Vagina (tissue), 2 donors: ENCODE results near the gene SLC22A23. TPM values are rescaled to one million over a fixed set of nuclear protein-coding genes. Genes with fewer than 3 reads are reported as not detected.

Experiments
- DNase-seq, 2 donors: peaks; one replicate each; pipeline ENCODE4 v3.0.0-alpha.2; 2017; ENCODE audit errors: extremely low spot score in 2 of 2
- H3K27ac ChIP-seq: fragments of 200-600 bp; sonication (generic); one replicate; pipeline ENCODE4 v1.5.1; 2019
- H3K27me3 ChIP-seq: fragments of 200-600 bp; sonication (generic); one replicate; pipeline ENCODE4 v1.5.1; 2019
- H3K36me3 ChIP-seq, 2 donors: fragments of 200-600 bp; sonication (generic); one replicate each; pipeline ENCODE4 v1.5.1; 2017 to 2019
- H3K4me1 ChIP-seq: fragments of 200-600 bp; sonication (generic); one replicate; pipeline ENCODE4 v1.5.1; 2019
- H3K4me3 ChIP-seq, 2 donors: fragments of 200-600 bp; sonication (generic); 1 replicate in 1 of 2; 2 replicates in 1 of 2; pipeline ENCODE4 v1.5.1; 2016 to 2019
- H3K9me3 ChIP-seq: fragments of 200-600 bp; sonication (generic); one replicate; pipeline ENCODE4 v1.5.1; 2019
- CTCF ChIP-seq, 3 experiments: fragments of 450-650 bp in 2 of 3; fragments of 200-600 bp in 1 of 3; sonication (generic) in 1 of 3; IDR thresholded peaks; one replicate each; pipeline ENCODE4 v1.5.1; 2017 to 2019; ENCODE audit warnings: antibody characterized with exemption in 3 of 3, mild to moderate bottlenecking in 2 of 3, moderate library complexity in 2 of 3
- POLR2A ChIP-seq, 2 donors: fragments of 450-650 bp; IDR thresholded peaks; one replicate each; pipeline ENCODE4 v1.6.1; 2017; ENCODE audit warnings: antibody characterized with exemption in 2 of 2, mild to moderate bottlenecking in 2 of 2, moderate library complexity in 2 of 2
- POLR2AphosphoS5 ChIP-seq, 2 donors: sonication (generic); formaldehyde crosslinking; IDR thresholded peaks; one replicate each; pipeline ENCODE4 v1.9.0; 2017; ENCODE audit warnings: antibody characterized with exemption in 2 of 2, mild to moderate bottlenecking in 2 of 2, low read depth in 1 of 2; ENCODE audit not compliant: insufficient read depth in 1 of 2
- intact Hi-C: fragments of 100-400 bp; cut with DNase I; formaldehyde crosslinking; loops from one replicate; pipeline ENCODE4 v1.15.1; 2023
- total RNA-seq: library from RNA; depleted of rRNA; stranded (reverse); fragments of >200 nt; gene quantifications from one replicate; pipeline ENCODE4 v1.2.3, GENCODE V29; 2016

SLC22A23 gene
- total RNA-seq, 1 donor from 2014 or later: 40.5 TPM

GRCh38 chr6:3392930-3393835 is 63.7 kb downstream of the SLC22A23 start:
- DNase-seq: no peak
- Histone ChIP-seq H3K4me3 (no peak overlapping the region), H3K36me3 (no peaks in the 10 kb centered on the region), H3K27ac (no peak overlapping the region), H3K4me1 (peaks cover 30% of the 10 kb centered on the region), H3K9me3 (no peaks in the 10 kb centered on the region), H3K27me3 (no peaks in the 10 kb centered on the region)
- no peak for TF ChIP-seq POLR2A (IDR thresholded peaks at IDR 0.05)
- no peak for TF ChIP-seq POLR2AphosphoS5 (IDR thresholded peaks at IDR 0.05; ENCODE audit: insufficient read depth in 1 of 2, low read depth in 1 of 2)
- TF ChIP-seq CTCF (IDR thresholded peaks at IDR 0.05): no peak
- intact Hi-C loops: no loop called here

DNA sequence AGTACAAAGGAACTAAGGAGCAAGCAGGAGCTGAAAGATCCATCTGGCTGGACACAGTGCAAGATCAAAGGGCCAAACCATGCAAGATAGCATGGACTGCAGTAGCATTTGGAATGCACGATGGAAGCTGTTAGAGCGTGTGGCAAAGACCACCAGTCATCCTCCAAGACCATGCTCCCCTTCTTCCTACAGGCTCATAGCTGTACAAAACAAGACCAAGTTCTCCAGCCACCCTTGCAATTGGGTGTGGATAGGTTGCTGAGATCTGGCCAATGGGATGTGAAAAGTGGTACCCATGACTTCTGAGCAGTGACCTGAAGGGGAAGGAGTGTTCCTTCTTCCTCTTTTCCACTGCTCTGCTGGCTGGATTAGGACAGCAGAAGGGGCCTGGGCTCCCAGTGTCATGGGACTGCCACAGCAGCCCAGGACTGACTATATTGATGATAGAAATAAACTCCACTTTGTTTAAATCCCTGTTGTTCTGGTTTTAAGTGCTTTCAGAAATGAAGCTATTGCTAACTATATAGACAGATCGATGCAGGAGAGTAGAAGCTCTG is 64.9 kb downstream of the SLC22A23 start:
- no peak for DNase-seq
- peaks cover 25% of the 10 kb centered on the region for H3K4me1 ChIP-seq
- H3K27me3 ChIP-seq: no peaks in the 10 kb centered on the region
- no peaks in the 10 kb centered on the region for H3K9me3 ChIP-seq
- intact Hi-C loops: no loop called here
- no peak overlapping the region for H3K27ac ChIP-seq
- no peak overlapping the region for H3K4me3 ChIP-seq
- H3K36me3 ChIP-seq: no peaks in the 10 kb centered on the region
- TF ChIP-seq POLR2A (IDR thresholded peaks at IDR 0.05): no peak
- no peak for TF ChIP-seq CTCF (IDR thresholded peaks at IDR 0.05)

DNA sequence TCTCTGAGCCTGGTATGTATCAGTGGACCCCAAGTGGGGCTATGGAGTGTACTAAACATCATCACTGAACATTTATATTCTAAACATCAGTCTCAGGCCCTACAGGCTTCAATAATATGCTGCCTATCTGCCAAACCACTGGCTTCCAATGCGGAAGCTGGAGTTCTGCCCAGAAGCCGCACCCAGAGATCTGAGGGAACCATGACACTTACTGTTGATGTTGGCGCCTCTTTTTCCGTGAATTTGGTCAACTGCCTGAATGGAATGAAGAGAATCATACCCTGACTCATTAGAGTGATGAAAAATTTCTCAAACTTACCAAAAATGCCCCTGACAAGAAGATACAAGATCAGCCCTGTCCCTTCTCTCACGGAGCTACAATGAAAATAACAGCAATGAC is 66.2 kb downstream of the SLC22A23 start:
- no peak for TF ChIP-seq POLR2A (IDR thresholded peaks at IDR 0.05)
- no peak for TF ChIP-seq CTCF (IDR thresholded peaks at IDR 0.05)
- peak in 1 of 2 donors; percentile 71 for TF ChIP-seq POLR2AphosphoS5 (IDR thresholded peaks at IDR 0.05; ENCODE audit: insufficient read depth in 1 of 2, low read depth in 1 of 2)
- Histone ChIP-seq H3K4me1 (peaks cover 38% of the 10 kb centered on the region), H3K36me3 (no peaks in the 10 kb centered on the region), H3K27ac (peak overlapping the region; percentile 62), H3K4me3 (no peak overlapping the region), H3K9me3 (no peaks in the 10 kb centered on the region), H3K27me3 (no peaks in the 10 kb centered on the region)
- intact Hi-C loops: no loop called here
- no peak for DNase-seq

DNA sequence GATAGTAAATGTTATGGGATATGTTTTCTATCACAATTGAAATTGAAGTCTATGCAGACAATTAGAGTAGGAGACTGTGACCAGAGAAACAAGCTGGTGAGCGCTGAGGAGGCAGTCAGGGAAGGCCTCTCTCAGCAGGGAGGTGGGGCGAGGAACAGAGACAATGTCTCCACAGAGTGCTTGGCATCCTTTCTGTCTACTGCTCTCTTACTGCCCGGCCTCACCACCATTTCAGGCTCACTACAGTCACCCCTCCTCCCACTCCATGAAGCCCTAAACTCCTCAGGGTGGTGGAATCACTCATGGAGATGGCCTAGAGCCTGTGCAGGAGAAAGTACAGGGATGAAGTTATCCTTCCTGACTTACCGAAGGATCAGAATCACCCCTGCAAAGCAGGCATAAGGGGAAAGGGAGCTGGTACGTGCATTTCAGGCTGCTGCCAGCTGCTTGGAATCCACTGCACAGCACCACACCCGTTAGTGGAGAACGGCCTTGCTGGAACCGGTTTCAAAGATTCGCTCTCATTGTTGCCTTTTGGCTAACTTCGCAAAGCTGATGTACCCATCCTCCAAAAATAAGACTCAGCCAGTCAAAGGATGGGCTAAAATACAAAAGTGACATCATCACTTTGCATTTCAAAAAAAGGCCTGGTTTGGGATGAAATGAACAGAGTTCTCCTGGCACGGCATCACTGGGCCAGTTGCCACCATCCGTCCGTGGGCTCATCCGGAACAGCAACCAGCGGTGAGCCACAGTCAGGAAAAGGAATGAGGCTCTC is 67.3 kb downstream of the SLC22A23 start:
- intact Hi-C loops: no loop called here
- Histone ChIP-seq H3K36me3 (no peaks in the 10 kb centered on the region), H3K4me1 (peaks cover 49% of the 10 kb centered on the region), H3K27me3 (no peaks in the 10 kb centered on the region), H3K4me3 (no peak overlapping the region), H3K27ac (peak overlapping the region; percentile 62), H3K9me3 (no peaks in the 10 kb centered on the region)
- TF ChIP-seq POLR2AphosphoS5 (IDR thresholded peaks at IDR 0.05; ENCODE audit: insufficient read depth in 1 of 2, low read depth in 1 of 2): no peak
- TF ChIP-seq POLR2A (IDR thresholded peaks at IDR 0.05): no peak
- no peak for TF ChIP-seq CTCF (IDR thresholded peaks at IDR 0.05)
- no peak for DNase-seq
